HG02840 (cell line): ENCODE results near the gene TESMIN.

Experiments
- ATAC-seq: cut with Tn5 transposase; IDR thresholded peaks from one replicate; pipeline ENCODE4 v1.9.1; 2021; ENCODE audit warnings: mild to moderate bottlenecking, moderate library complexity, moderate number of reproducible peaks; ENCODE audit not compliant: unreplicated experiment, low FRiP score

TESMIN gene

GRCh38 chr11:68751331-68751856, at the start of gene TESMIN:
Gene TESMIN, minus strand, starts transcription at chr11:68751520. Its CDS starts 860 bp downstream, at chr11:68750660.
- no peak for ATAC-seq

GRCh38 chr11:68798221-68798813, 47.0 kb upstream of the TESMIN start:
- no peak for ATAC-seq

DNA sequence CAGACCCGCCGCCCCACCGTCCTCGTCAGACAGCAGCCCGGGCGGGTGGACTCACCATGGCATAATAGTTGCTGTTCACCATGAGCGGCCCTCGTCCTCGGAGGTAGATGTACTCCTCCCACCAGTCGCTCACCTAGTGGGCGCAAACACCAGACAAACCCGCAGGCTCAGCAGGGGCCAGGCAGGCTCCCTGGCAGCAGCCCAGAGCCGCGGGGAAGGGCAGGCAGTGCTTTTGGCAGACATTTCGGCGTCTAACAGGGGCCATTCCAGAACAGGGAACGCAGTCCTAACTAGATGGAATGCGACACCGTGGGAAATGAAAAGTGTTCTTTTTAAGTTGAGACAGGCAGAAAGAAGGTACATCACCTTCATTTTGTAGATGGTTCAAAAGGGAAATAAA, 45.5 kb upstream of the TESMIN start:
- ATAC-seq: no peak

- ATAC-seq: no peak
Observed at GRCh38 chr11:68792400-68792966, 41.2 kb upstream of the TESMIN start.

DNA sequence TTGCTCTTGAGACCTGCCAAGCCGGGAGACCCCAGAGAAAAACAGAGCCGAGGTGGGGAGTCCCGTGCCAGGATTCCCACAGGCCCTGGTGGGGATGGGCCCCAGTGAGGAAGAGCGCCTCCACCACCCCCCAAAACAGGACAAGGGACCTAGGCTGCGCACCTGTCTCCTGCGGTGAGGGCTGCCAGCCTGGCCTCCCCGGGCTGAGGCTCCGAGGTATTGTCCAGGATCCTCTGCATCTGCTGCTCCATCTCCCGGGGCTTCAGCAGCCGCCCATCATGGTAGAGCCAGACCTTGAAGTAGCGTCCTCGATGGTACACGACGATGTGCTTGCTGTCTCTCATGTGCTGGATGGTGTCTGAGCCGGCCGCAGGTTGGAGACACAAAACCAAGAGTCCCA, 33.3 kb upstream of the TESMIN start:
- ATAC-seq: no peak

DNA sequence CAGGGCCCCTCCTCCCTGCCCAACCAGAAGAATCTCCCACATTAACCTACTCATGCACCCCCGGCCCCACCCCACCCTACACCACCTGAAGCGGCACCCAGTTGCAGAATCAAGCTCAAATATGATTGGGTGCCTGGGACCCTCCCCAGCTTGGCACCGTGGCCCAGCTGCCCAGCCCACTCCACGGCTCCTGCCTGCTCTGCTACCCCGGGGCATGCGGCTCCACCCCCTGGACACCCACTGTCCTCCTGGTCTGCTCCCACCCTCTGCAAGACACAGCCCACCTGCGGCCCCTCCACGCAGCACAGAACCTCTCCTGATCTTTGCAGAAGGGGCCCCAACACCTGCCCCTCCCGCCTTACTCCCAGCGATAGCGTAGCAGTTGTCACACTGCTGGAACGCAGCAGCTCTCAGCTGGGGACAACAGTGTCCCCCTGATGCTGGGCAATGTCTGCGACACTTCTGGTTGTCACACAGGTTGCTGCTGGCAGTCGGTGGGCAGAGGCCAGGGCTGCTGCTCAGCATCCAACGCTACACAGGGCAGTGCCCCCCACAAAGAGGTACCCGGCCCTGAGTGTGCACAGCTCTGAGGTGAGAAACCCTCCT, 32.0 kb upstream of the TESMIN start:
- no peak for ATAC-seq

- ATAC-seq: no peak
Observed at GRCh38 chr11:68782711-68783110, 31.4 kb upstream of the TESMIN start.

GRCh38 chr11:68780829-68781228, 29.5 kb upstream of the TESMIN start:
- no peak for ATAC-seq

DNA sequence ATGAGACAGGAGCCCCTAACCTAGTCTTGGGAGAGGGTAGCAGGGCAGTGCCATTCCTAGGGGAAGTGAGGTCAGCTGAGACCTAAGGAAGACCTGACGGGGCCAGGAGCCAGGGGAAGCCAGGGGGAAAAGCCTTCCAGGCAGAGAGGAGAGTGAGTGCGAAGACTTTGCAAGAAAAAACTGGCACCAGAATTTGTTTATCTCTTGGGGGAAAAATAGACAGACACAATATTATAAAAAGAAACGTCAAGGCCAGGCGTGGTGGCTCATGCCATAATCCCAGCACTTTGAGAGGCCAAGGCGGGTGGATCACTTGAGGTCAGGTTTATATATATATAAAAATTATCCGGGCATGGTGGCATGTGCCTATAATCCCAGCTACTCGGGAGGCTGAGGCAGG, 26.9 kb upstream of the TESMIN start:
- no peak for ATAC-seq

GRCh38 chr11:68776442-68777235, 25.3 kb upstream of the TESMIN start:
- ATAC-seq: no peak

DNA sequence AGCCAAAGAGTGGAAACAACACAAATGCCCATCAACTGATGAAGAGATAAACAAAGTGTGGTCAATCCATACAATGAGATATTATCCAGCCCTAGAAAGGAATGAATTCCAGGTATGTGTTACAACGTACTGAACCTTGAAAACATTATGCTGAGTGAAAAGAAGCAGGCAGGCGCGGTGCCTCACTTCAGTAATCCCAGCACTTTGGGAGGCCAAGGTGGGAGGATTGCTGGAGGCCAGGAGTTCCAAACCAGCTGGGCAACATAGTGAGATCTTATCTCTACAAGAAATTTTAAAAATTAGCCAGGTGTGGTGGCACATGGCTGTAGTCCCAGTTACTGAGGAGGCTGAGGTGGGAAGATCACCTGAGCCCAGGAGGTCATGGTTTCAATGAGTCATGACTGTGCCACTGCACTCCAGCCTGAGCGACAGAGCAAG, 24.6 kb upstream of the TESMIN start:
- no peak for ATAC-seq

GRCh38 chr11:68774194-68774585, 22.9 kb upstream of the TESMIN start:
- no peak for ATAC-seq

DNA sequence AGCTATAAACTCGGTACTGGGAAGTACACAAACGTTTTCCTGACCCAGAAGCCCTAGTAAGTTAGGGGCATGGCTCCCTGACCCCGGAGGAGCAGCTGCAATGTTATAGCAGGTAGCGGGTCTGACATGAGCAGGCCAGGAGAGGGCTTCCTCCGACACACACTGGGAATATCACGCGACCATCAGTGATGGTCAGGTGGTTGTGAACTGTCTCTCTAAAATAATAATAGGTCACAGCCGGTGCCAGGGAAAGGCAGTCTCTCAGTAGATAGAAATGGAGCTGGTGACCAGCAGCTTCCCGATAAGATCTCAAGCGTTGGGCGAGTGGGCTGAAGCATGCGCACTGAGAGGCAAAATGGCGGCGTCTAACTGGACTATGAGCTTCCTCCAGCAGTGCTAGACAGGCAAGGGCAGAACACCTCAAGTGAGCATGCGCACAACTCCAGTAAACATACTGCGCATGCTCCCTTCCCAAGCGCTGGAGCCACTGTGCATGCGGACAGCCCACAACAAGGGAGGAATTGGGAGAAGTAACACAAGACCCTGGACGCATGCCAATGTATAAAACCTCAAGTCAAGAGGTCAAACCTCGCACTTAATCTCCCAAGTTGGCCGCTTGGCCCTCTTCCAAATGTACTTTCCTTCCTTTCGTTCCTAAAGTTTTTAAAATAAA, 22.3 kb upstream of the TESMIN start:
- no peak for ATAC-seq

- no peak for ATAC-seq
Observed at GRCh38 chr11:68772936-68773335, 21.6 kb upstream of the TESMIN start.

DNA sequence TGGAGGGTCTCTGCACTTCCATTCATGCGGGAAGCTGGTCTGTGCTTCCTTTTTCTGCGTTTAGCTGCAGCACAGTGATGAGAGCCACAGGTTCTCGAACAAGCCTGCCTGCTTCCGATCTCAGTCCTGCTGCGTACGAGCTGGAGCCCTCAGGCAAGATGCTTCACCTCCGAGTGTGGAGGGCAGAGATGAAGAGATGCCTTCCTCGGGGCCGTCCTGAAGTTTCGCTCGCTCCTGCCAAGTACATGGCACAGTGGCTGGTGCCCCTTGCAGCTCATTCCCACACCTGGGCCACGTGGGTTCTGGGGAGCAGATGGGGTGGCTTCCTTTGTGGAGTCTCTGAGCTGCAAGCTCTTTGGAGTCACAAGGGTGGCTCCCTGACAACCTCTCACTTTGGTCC, 19.5 kb upstream of the TESMIN start:
- no peak for ATAC-seq

DNA sequence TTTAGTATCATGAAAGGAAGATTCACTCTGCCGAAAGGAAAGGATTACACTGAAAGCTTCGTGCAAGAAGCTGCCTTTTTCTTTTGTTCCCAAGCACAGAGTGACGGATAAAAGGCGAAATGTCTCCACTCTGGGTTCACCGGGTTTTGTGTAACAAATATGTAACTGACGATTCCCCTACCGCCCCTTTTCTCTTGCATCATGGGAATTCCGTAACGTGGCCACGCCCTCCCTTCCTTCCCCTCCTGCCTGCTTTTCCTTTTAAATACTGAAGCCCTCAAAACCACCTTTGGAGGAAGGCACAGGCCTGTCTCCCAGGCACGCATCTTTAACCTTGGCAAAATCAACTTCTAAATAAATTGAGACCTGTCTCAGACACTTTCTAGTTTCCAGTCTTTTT, 16.4 kb upstream of the TESMIN start:
- ATAC-seq: no peak

GRCh38 chr11:68766786-68767185, 15.5 kb upstream of the TESMIN start:
- ATAC-seq: no peak

DNA sequence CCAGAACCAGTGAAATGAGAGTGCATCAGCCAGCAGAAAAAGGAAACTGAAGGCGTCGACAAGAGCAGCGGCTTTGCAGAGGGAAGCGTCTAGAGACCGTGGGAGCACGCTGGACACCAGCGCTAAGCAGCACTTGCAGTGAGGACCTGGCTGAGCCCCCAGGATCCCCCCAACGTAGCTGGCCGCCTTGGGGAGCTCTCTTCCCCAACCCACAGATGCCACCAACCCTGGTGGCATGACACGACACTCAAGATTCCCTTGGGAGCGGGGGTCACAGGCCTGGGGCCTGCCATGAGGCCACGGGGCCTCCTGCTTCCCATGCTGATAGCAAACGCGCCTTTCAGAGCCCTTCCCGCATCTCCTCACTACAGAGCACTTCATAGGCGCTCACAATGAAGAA, 13.4 kb upstream of the TESMIN start:
- ATAC-seq: no peak

DNA sequence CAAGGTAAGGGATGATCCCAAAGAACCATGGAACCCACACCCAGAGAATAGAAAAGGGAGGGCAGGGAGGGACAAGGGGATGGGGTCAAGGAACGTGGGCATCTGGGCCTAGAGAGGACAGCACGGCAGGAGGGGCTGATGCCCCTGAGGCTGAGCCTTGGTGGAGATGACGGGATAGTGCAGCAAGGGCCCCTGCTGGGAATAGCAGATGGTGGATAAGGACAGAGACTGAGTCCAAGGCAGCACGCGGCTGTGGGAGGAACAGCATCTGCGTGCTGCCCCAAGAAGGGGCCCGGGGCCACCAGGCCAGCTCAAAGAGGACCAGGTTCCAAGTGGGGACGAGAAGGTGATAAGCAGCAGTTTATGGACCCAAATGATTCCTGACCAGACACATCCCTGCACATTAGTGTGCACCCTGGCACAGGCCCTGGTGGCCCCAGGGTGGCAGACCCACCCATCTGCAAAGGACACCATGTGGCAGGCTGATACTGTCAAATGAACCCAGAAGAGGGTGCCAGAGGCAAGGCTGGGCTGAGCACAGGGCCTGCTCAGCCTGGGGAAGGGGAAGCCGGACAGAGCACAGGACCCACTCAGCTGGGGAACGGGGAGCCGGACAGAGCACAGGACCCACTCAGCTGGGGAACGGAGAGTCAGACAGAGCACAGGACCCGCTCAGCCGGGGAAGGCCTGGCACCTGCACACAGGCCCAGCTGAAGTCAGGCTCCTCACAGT, 12.8 kb upstream of the TESMIN start:
- ATAC-seq: no peak

- ATAC-seq: no peak
Observed at GRCh38 chr11:68763181-68763721, 11.9 kb upstream of the TESMIN start.
